Memory B cell (primary cell): ENCODE measurements around the gene ACAP3.

Experiments used
- ATAC-seq: fragments of 150-1000 bp; cut with Tn5 transposase; 2 replicates; pipeline ENCODE4 v1.10.0; 2021; ENCODE audit warnings: low read depth, mild to moderate bottlenecking, moderate library complexity
- DNase-seq, 2 donors: peaks; one replicate each; pipeline ENCODE4 v3.0.0; 2022; ENCODE audit warnings: low spot score in 2 of 2
- H3K27ac Mint-ChIP-seq: one replicate; pipeline ENCODE4 v1.8.0; 2022; ENCODE audit warnings: mild to moderate bottlenecking, moderate library complexity, mixed read lengths
- H3K27me3 Mint-ChIP-seq: one replicate; pipeline ENCODE4 v1.8.0; 2022; ENCODE audit warnings: mixed read lengths
- H3K36me3 Mint-ChIP-seq: one replicate; pipeline ENCODE4 v1.8.0; 2022; ENCODE audit warnings: mild to moderate bottlenecking, mixed read lengths
- H3K4me1 Mint-ChIP-seq: one replicate; pipeline ENCODE4 v1.8.0; 2022; ENCODE audit warnings: mixed read lengths
- H3K4me3 Mint-ChIP-seq: one replicate; pipeline ENCODE4 v1.8.0; 2022; ENCODE audit warnings: mild to moderate bottlenecking, moderate library complexity, mixed read lengths
- H3K9me3 Mint-ChIP-seq: one replicate; pipeline ENCODE4 v1.8.0; 2022; ENCODE audit warnings: mixed read lengths

ACAP3 gene

GRCh38 chr1:1347663-1348419 lies 40.1 kb upstream of the ACAP3 start:
- no peak for ATAC-seq
- no peak overlapping the region for H3K27ac Mint-ChIP-seq
- H3K9me3 Mint-ChIP-seq = no peaks in the 10 kb centered on the region
- peaks cover 3% of the 10 kb centered on the region for H3K36me3 Mint-ChIP-seq
- peak overlapping the region; percentile 84 for H3K4me3 Mint-ChIP-seq
- peaks cover 19% of the 10 kb centered on the region for H3K4me1 Mint-ChIP-seq
- DNase-seq = no peak
- H3K27me3 Mint-ChIP-seq = peaks cover 7% of the 10 kb centered on the region

- H3K36me3 Mint-ChIP-seq = peaks cover 2% of the 10 kb centered on the region
- DNase-seq = no peak
- H3K9me3 Mint-ChIP-seq = no peaks in the 10 kb centered on the region
- ATAC-seq = no peak
- peaks cover 1% of the 10 kb centered on the region for H3K27me3 Mint-ChIP-seq
- H3K27ac Mint-ChIP-seq = no peak overlapping the region
- peaks cover 12% of the 10 kb centered on the region for H3K4me1 Mint-ChIP-seq
- peak overlapping the region; percentile 34 for H3K4me3 Mint-ChIP-seq
Measured at GRCh38 chr1:1347026-1347595, 39.4 kb upstream of the ACAP3 start.

- H3K27ac Mint-ChIP-seq = no peak overlapping the region
- ATAC-seq (no peak), DNase-seq (no peak)
- H3K4me3 Mint-ChIP-seq = no peak overlapping the region
- H3K27me3 Mint-ChIP-seq = no peaks in the 10 kb centered on the region
- H3K9me3 Mint-ChIP-seq = no peaks in the 10 kb centered on the region
- peaks cover 2% of the 10 kb centered on the region for H3K36me3 Mint-ChIP-seq
- peaks cover 8% of the 10 kb centered on the region for H3K4me1 Mint-ChIP-seq
Measured at GRCh38 chr1:1346501-1346890, 38.8 kb upstream of the ACAP3 start.

DNA sequence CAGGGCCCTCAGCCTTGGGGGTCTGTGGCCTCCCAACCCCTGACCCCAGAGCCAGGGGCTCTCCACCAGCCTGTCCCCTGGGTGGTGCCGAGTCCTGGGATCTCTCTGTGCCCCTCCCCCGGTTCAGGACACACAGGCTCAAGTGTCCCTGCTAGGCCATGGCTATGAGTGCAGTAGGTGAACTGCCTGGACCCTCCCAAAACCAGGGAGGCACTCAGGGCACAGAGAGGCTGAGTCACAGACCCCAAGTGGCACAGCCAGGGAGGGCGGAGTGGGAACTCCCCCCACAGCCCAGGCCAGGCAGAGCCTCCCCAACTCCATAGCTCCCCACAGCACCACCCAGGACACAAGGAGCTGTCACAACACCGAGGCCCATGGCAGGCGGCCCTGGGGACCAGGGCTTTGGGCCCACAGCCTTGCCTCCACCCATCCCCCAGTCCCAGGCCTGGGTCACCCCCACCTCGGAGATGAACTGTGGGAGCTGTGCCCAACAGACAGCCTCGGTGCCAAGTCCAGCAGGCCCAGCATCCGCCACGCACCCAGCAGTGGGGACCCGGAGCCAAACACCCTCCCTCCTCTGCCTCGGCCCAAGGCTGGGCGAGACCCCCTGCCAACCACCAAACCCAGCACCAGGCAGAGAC lies 38.2 kb upstream of the ACAP3 start:
- Mint-ChIP-seq H3K9me3 (no peaks in the 10 kb centered on the region), H3K36me3 (peaks cover 5% of the 10 kb centered on the region), H3K4me1 (peaks cover 8% of the 10 kb centered on the region), H3K4me3 (no peak overlapping the region), H3K27ac (no peak overlapping the region), H3K27me3 (no peaks in the 10 kb centered on the region)
- DNase-seq (no peak), ATAC-seq (no peak)

DNA sequence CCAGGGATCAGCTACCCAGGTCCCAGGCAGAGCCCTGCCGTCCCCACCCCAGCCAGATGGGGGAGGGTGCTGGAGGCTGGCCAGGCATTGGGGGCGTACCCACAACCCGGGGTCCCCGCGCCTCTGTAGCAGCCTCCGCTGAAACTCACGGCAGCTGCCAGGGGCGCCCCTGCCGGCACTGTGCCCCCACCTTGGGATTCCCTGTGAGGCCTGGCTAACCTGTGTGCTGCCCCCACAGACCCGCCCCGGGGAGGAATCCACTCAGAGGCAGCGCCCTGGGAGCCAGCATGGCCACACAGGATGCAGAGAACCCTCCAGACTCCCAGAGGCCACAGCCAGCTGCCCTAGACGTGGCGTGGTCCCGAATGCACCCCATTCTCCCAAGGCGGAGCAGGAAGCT lies 37.7 kb upstream of the ACAP3 start:
- DNase-seq (no peak), ATAC-seq (no peak)
- Mint-ChIP-seq H3K27ac (no peak overlapping the region), H3K27me3 (no peaks in the 10 kb centered on the region), H3K36me3 (peaks cover 7% of the 10 kb centered on the region), H3K9me3 (no peaks in the 10 kb centered on the region), H3K4me1 (peaks cover 8% of the 10 kb centered on the region), H3K4me3 (no peak overlapping the region)

- H3K36me3 Mint-ChIP-seq = peaks cover 9% of the 10 kb centered on the region
- no peak overlapping the region for H3K27ac Mint-ChIP-seq
- H3K4me3 Mint-ChIP-seq = no peak overlapping the region
- no peak for ATAC-seq
- no peaks in the 10 kb centered on the region for H3K27me3 Mint-ChIP-seq
- no peaks in the 10 kb centered on the region for H3K9me3 Mint-ChIP-seq
- DNase-seq = no peak
- H3K4me1 Mint-ChIP-seq = peaks cover 8% of the 10 kb centered on the region
Measured at GRCh38 chr1:1344655-1345361, 37.1 kb upstream of the ACAP3 start.

DNA sequence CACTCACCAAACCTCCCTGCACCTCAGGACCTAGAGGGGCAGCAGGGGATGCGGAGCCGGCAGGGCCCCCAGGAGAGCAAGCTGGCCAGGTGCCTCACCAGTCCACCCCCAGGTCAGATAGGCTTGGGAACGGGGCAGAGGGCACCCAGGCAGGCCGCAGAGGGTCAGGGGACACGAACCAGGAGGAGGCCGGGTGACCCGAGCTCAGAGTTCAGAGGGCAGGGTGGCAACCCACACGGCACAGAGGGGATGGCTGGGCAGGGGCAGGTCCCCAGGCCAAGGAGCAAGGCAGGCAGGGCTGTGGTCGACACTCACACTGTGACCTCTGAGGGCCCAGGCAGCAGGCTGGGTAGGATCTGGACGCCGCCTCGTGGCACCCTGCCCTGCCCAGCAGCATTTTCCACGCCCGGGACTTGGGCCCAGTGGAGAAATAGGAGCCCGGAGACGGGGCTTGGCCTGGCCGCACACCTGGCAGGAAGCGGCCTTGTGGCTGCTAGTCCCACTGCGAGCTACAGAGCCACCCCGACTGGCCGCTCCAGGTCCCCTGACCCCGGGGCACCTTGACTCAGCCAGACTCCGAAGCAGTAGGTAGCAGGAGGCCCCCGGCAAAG lies 36.2 kb upstream of the ACAP3 start:
- no peak for DNase-seq
- no peak for ATAC-seq
- no peaks in the 10 kb centered on the region for H3K27me3 Mint-ChIP-seq
- H3K9me3 Mint-ChIP-seq = no peaks in the 10 kb centered on the region
- no peak overlapping the region for H3K27ac Mint-ChIP-seq
- H3K36me3 Mint-ChIP-seq = peaks cover 9% of the 10 kb centered on the region
- peaks cover 8% of the 10 kb centered on the region for H3K4me1 Mint-ChIP-seq
- no peak overlapping the region for H3K4me3 Mint-ChIP-seq

GRCh38 chr1:1342584-1343115 lies 34.9 kb upstream of the ACAP3 start:
- Mint-ChIP-seq H3K4me3 (no peak overlapping the region), H3K27ac (no peak overlapping the region), H3K9me3 (no peaks in the 10 kb centered on the region), H3K4me1 (peaks cover 8% of the 10 kb centered on the region), H3K36me3 (peaks cover 9% of the 10 kb centered on the region), H3K27me3 (no peaks in the 10 kb centered on the region)
- DNase-seq = no peak
- no peak for ATAC-seq

DNA sequence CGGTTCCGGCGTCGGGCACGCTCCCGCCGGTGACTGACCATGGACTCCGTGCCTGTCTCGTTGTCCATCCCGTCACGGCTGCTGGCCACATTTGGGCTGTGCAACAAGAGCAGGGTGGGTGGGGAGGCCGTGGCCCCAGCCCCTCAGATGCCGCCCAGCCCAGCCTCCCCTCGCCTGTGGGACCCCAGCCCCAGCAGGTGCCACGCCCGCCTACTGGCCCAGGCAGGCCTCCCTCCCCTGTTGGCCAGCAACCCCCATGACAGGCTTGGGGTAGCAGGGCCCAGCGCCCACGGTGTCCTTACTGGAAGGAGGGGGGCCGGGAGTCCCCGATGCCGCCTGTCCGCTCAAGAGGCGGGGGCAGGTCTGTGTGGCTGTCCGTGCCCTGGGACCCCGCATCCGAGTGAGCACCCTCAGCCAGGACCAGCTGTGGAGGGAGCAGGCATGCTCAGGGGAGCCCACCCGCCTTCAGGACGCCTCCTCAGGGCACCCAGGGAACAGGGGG lies 34.4 kb upstream of the ACAP3 start:
- Mint-ChIP-seq H3K4me3 (no peak overlapping the region), H3K4me1 (peaks cover 5% of the 10 kb centered on the region), H3K36me3 (peaks cover 9% of the 10 kb centered on the region), H3K27me3 (no peaks in the 10 kb centered on the region), H3K27ac (no peak overlapping the region), H3K9me3 (no peaks in the 10 kb centered on the region)
- no peak for ATAC-seq
- DNase-seq = no peak

- DNase-seq = no peak
- no peaks in the 10 kb centered on the region for H3K9me3 Mint-ChIP-seq
- no peak for ATAC-seq
- H3K36me3 Mint-ChIP-seq = peaks cover 9% of the 10 kb centered on the region
- H3K4me1 Mint-ChIP-seq = no peaks in the 10 kb centered on the region
- H3K27me3 Mint-ChIP-seq = no peaks in the 10 kb centered on the region
- H3K27ac Mint-ChIP-seq = no peak overlapping the region
- H3K4me3 Mint-ChIP-seq = no peak overlapping the region
Measured at GRCh38 chr1:1341549-1342021, 33.9 kb upstream of the ACAP3 start.

DNA sequence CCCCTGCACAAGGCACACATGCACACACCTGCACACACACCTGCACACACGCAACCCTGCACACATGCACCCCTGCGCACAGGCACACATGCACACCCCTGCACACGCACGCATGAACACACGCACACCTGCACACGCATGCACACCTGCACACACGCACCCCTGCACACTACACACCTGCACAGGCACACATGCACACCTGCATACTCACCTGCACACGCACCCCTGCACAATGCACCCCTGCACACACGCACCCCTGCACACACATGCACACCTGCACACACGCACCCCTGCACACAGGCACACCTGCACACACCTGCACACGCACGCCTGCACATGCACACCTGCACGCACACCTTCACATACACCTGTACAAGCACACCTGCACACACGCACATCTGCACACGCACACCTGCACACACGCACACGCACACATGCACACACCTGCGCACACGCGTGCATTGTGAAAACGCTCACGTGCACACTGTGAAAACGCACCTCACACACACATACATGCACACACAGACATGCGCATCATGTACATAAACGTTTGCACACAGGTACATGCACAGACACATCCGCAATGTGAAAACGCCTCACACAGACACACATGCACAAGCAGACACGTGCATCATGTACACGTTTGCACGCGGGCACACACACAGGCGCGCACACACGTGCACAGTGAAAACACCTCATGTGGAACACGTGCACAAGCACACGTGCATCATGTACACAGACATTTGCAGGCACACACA lies 33.2 kb upstream of the ACAP3 start:
- no peaks in the 10 kb centered on the region for H3K27me3 Mint-ChIP-seq
- no peak overlapping the region for H3K4me3 Mint-ChIP-seq
- peaks cover 9% of the 10 kb centered on the region for H3K36me3 Mint-ChIP-seq

GRCh38 chr1:1340185-1340584 lies 32.5 kb upstream of the ACAP3 start:
- Mint-ChIP-seq H3K9me3 (no peaks in the 10 kb centered on the region), H3K4me3 (no peak overlapping the region), H3K36me3 (peaks cover 9% of the 10 kb centered on the region), H3K4me1 (no peaks in the 10 kb centered on the region), H3K27me3 (no peaks in the 10 kb centered on the region), H3K27ac (no peak overlapping the region)
- no peak for DNase-seq
- no peak for ATAC-seq

More for the DNA sequence above, 33.2 kb upstream of the ACAP3 start:
- DNase-seq (no peak), ATAC-seq (no peak)
- Mint-ChIP-seq H3K9me3 (no peaks in the 10 kb centered on the region), H3K27ac (no peak overlapping the region), H3K4me1 (no peaks in the 10 kb centered on the region)

DNA sequence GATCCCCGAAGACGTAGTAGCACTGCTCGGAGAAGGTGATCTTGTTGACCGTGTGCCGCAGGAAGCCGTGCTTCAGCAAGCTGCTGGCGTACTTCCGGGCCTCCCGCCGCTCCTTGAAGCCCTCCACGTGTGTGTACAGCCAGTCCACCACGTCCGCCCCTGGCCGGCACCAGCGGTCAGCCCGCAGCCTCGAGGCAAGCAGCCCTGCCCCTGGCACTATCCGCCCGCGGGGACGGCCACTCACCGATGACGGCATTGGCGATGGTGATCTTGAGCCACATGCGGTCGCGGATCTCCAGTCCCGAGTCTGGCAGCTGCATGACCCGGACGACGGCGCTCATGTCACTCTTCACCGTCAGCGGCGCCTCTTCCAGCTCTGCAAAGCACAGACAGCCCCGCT lies 30.5 kb upstream of the ACAP3 start:
- H3K36me3 Mint-ChIP-seq = peaks cover 9% of the 10 kb centered on the region
- no peak for ATAC-seq
- no peaks in the 10 kb centered on the region for H3K9me3 Mint-ChIP-seq
- H3K4me3 Mint-ChIP-seq = no peak overlapping the region
- DNase-seq = no peak
- no peak overlapping the region for H3K27ac Mint-ChIP-seq
- no peaks in the 10 kb centered on the region for H3K4me1 Mint-ChIP-seq
- no peaks in the 10 kb centered on the region for H3K27me3 Mint-ChIP-seq
